RWPE2 (cell line): Measurements from ENCODE around the gene GPC5.
"Not testable (repeated sequence)": the region's sequence is repeated elsewhere in the genome, so short reads cannot be mapped to it uniquely, and the experiment has no call there.

Experiments
- ATAC-seq: fragments of 200-7000 bp; cut with Tn5 transposase; 3 replicates; pipeline ENCODE4 v1.9.1; 2021; ENCODE audit warnings: low read depth
- DNase-seq: peaks from one replicate; pipeline ENCODE4 v3.0.0-alpha.2; 2020; ENCODE audit warnings: low spot score
- H3K27ac ChIP-seq: fragments of 450-650 bp; 2 replicates; pipeline ENCODE4 v1.5.1; 2017; ENCODE audit warnings: mild to moderate bottlenecking; ENCODE audit not compliant: poor library complexity, severe bottlenecking
- H3K27me3 ChIP-seq: fragments of 250-450 bp; sonication (Bioruptor Pico); 2 replicates; pipeline ENCODE4 v1.5.1; 2021; ENCODE audit warnings: mild to moderate bottlenecking, moderate library complexity; ENCODE audit not compliant: insufficient read depth, poor library complexity, severe bottlenecking
- H3K36me3 ChIP-seq: fragments of 250-450 bp; sonication (Bioruptor Pico); 2 replicates; pipeline ENCODE4 v1.5.1; 2020; ENCODE audit warnings: low read depth, mild to moderate bottlenecking, moderate library complexity
- H3K4me1 ChIP-seq: fragments of 250-450 bp; sonication (Bioruptor Pico); 2 replicates; pipeline ENCODE4 v1.5.1; 2021; ENCODE audit warnings: mild to moderate bottlenecking, moderate library complexity; ENCODE audit not compliant: insufficient read depth, poor library complexity, severe bottlenecking
- H3K4me3 ChIP-seq: fragments of 250-450 bp; sonication (Bioruptor Pico); 2 replicates; pipeline ENCODE4 v1.5.1; 2021; ENCODE audit warnings: mild to moderate bottlenecking, moderate library complexity; ENCODE audit not compliant: severe bottlenecking
- H3K9me3 ChIP-seq: fragments of 250-450 bp; sonication (Bioruptor Pico); 2 replicates; pipeline ENCODE4 v1.5.1; 2021; ENCODE audit warnings: mild to moderate bottlenecking, moderate library complexity; ENCODE audit not compliant: severe bottlenecking
- CTCF ChIP-seq: fragments of 450-650 bp; IDR thresholded peaks from one replicate; pipeline ENCODE4 v1.5.1; 2017; ENCODE audit warnings: mild to moderate bottlenecking, moderate library complexity; ENCODE audit not compliant: poor library complexity, severe bottlenecking

GPC5 gene

GRCh38 chr13:91405240-91405639 lies 6.8 kb downstream of the GPC5 start:
- Histone ChIP-seq H3K4me1 (no peaks in the 10 kb centered on the region), H3K4me3 (no peak overlapping the region), H3K9me3 (peaks cover 4% of the 10 kb centered on the region), H3K27me3 (peaks cover 52% of the 10 kb centered on the region), H3K27ac (no peak overlapping the region), H3K36me3 (no peaks in the 10 kb centered on the region)
- DNase-seq (no peak), ATAC-seq (no peak)
- TF ChIP-seq CTCF: no peak

GRCh38 chr13:91406619-91407018 lies 8.2 kb downstream of the GPC5 start:
- H3K27ac ChIP-seq: no peak overlapping the region
- peaks cover 4% of the 10 kb centered on the region for H3K9me3 ChIP-seq
- H3K4me1 ChIP-seq: no peaks in the 10 kb centered on the region
- H3K27me3 ChIP-seq: peaks cover 41% of the 10 kb centered on the region
- peak; percentile 71 for TF ChIP-seq CTCF
- H3K36me3 ChIP-seq: no peaks in the 10 kb centered on the region
- ATAC-seq (0 out of 3 replicates have a peak, but pooled peaks have one; percentile 31), DNase-seq (no peak)
- H3K4me3 ChIP-seq: no peak overlapping the region

GRCh38 chr13:91408971-91409370 lies 10.6 kb downstream of the GPC5 start:
- Histone ChIP-seq H3K4me1 (no peaks in the 10 kb centered on the region), H3K27me3 (peaks cover 26% of the 10 kb centered on the region), H3K9me3 (peaks cover 2% of the 10 kb centered on the region), H3K27ac (no peak overlapping the region), H3K36me3 (no peaks in the 10 kb centered on the region), H3K4me3 (no peak overlapping the region)
- TF ChIP-seq CTCF: no peak
- DNase-seq: no peak
- no peak for ATAC-seq

DNA sequence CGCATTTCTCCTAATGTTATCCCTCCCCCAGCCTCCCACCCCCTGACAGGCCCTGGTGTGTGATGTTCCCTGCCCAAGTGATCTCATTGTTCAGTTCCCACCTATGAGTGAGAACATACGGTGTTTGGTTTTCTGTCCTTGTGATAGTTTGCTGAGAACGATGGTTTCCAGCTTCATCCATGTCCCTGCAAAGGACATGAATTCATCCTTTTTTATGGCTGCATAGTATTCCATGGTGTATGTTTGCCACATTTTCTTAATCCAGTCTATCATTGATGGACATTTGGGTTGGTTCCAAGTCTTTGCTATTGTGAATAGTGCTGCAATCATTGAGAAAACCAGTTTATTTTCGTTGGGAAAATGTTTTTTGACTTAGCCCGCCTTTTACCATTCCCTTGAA lies 18.2 kb downstream of the GPC5 start:
- H3K4me3 ChIP-seq, H3K4me1 ChIP-seq, ATAC-seq, H3K27me3 ChIP-seq, H3K27ac ChIP-seq, H3K36me3 ChIP-seq, H3K9me3 ChIP-seq, DNase-seq: not testable (repeated sequence)

- no peaks in the 10 kb centered on the region for H3K4me1 ChIP-seq
- DNase-seq (no peak), ATAC-seq (no peak)
- no peaks in the 10 kb centered on the region for H3K9me3 ChIP-seq
- no peak overlapping the region for H3K27ac ChIP-seq
- no peaks in the 10 kb centered on the region for H3K27me3 ChIP-seq
- TF ChIP-seq CTCF: no peak
- H3K4me3 ChIP-seq: no peak overlapping the region
- no peaks in the 10 kb centered on the region for H3K36me3 ChIP-seq
Measured at GRCh38 chr13:91417660-91418325, 19.4 kb downstream of the GPC5 start.
